ENCODE results near the gene ATP13A4.

ATP13A4 gene, protein sequence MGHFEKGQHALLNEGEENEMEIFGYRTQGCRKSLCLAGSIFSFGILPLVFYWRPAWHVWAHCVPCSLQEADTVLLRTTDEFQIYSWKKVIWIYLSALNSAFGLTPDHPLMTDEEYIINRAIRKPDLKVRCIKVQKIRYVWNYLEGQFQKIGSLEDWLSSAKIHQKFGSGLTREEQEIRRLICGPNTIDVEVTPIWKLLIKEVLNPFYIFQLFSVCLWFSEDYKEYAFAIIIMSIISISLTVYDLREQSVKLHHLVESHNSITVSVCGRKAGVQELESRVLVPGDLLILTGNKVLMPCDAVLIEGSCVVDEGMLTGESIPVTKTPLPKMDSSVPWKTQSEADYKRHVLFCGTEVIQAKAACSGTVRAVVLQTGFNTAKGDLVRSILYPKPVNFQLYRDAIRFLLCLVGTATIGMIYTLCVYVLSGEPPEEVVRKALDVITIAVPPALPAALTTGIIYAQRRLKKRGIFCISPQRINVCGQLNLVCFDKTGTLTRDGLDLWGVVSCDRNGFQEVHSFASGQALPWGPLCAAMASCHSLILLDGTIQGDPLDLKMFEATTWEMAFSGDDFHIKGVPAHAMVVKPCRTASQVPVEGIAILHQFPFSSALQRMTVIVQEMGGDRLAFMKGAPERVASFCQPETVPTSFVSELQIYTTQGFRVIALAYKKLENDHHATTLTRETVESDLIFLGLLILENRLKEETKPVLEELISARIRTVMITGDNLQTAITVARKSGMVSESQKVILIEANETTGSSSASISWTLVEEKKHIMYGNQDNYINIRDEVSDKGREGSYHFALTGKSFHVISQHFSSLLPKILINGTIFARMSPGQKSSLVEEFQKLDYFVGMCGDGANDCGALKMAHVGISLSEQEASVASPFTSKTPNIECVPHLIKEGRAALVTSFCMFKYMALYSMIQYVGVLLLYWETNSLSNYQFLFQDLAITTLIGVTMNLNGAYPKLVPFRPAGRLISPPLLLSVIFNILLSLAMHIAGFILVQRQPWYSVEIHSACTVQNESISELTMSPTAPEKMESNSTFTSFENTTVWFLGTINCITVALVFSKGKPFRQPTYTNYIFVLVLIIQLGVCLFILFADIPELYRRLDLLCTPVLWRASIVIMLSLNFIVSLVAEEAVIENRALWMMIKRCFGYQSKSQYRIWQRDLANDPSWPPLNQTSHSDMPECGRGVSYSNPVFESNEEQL

DNA sequence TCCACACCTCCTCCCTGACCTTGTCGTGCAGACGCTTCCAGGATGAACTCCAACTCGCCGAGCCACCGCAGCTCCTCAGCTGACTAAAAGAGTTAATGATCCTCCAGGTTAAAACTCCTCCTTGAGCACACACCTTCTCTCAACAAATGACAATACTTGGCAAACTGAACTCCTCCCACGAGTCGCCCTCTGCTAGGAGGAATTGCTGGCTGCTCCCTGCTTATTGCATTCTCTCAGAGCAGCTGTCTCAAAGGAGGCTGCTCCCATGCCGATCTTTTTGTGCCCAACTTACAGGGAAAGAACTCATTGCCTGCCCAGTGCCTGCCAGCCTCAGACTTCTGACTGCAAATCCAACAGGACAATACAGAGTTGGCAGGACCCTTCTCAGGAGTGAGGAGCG lies at the start of gene ATP13A4:
TSS of gene ATP13A4 (minus strand) at position 85 of the 400 bp plus-strand sequence. CDS start 96 bp downstream, outside the sequence.
- DNase-seq, result no peak

DNA sequence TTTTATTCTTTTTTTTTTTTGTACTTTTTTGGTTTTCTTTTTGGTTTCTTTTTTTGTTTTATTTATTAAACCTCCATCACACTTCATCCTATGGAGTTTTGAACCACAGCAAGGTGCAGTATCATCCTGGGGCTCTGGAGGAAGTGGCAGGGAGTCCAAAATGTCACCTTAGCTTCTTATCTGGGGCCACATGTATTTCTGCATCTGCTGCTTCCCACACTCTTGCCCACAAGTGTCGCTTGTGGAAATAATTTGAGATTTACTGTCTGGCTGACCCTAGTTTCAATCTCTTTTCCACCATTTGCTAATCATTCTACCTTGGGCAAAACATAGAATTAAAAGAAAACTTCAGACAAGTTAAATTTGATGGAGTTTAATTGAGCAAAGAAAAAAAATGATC lies 44.7 kb upstream of the ATP13A4 start:
- DNase-seq, result no peak

DNA sequence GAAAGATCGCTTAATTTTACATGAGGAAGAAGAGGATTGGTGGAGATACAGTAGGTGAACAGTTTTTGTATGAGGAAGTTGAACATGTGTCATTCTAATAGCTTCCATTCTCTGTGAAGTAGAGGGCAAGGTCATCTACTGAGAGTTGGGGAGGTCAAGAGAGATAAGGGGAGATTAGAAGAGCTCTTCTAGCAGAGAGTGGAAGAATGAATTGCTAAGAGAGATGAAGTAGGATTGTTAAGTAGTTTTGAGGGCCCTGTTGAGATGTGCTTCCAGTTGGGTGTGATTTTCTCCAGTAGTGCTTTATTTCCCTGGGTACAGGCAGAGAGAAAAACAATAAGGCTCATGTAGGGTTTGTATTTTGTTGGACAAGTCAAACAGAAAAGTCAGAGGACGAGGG lies 43.5 kb upstream of the ATP13A4 start:
- no peak for DNase-seq

DNA sequence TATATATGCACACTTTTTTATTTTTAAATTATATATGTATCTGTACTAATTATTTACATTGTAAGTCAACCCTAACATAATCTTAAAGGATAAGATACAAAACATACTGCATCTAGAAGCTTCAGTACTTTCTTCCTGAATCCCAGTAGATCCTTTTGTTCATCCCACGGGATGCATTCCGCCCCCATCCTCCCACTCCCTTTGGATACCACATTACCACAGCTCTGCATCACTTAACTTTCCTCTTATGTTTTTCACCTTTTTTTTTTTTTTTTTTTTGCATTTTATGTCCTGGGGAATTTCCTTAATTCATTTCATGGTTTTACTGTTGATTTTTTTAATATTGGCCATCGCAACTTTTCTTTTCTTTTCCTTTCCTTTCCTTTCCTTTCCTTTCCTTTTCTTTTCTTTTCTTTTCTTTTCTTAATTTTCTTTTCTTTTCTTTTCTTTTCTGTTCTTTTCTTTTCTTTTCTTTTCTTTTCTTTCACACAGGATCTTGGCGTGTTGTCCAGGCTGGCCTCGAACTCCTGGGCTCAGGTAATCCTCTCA lies 41.3 kb upstream of the ATP13A4 start:
- DNase-seq, result no peak

GRCh38 chr3:193594946-193595689 lies 40.4 kb upstream of the ATP13A4 start:
- DNase-seq, result no peak

DNA sequence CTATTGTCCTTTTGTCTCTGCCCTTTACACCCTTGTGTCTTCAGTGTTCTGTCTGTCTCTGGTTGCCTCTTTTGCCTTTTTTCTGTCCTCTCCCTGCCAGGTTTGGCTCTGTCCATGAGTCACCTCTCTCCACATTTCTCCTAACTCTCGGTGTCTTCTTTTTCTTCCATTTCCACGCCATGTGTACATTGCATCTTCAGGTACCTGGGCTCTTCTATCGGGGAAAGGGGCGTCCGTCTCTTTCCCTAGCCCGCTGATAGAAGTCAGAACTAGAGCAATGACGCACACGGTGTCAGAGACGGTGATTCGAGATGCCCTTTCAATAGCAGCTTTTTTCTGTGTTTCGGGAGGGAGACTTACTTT lies 39.0 kb upstream of the ATP13A4 start:
- peak; percentile 68 for DNase-seq

- DNase-seq, result peak; percentile 94
These were observed 38.4 kb upstream of the ATP13A4 start, which contains the start of gene OPA1 for GRCh38 chr3:193592841-193593667. Gene OPA1 (plus strand): TSS chr3:193593208. CDS start chr3:193593378, 170 bp downstream.

- no peak for DNase-seq
These were observed 35.6 kb upstream of the ATP13A4 start for GRCh38 chr3:193590088-193590856.

DNA sequence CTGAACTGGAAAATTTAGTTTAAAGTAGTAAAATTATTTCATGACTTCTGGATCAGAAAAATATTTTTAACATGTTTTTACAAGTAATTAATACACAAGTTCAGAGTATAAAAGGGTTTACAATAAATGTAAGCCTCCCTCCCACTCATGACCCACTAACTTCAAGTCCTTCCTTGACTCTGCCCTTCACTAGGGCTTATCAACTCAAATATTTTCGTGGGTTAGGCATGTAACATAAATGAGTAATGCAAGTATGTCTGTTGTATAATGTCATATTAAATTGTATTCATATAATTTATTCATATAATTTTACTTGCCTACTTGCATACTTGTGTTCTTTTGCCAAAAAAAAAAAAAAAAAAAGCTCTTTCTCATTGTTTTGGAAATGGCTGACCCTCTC lies 34.9 kb upstream of the ATP13A4 start:
- DNase-seq, result no peak

GRCh38 chr3:193589129-193589528 lies 34.4 kb upstream of the ATP13A4 start:
- DNase-seq, result no peak

- DNase-seq, result no peak
These were observed 31.8 kb upstream of the ATP13A4 start for GRCh38 chr3:193586526-193586925.

- DNase-seq, result no peak
These were observed 30.8 kb upstream of the ATP13A4 start for GRCh38 chr3:193585530-193585929.

DNA sequence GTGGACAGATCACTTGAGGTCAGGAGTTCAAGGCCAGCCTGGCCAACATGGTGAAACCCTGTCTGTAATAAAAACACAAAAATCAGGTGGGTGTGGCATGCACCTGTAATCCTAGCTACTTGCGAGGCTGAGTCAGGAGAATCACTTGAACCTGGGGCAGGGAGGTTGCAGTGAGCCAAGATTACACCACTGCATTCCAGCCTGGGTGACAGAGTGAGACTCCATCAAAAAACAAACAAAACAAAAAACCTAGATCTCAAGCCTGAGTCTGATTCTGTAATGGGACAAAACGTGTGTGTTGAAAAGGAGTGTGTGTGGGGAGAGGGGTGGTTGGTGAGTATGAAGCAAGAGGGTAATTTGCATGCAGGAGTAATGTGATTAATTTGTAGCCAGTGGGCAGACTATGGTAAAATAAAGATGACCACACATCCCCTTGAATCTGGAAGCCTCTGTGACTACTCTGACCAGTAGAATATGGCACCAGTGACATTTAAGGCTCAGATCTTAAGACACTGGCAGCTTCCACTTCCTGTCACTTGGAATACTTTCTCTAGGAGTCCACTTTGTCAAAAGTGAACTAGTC lies 19.9 kb upstream of the ATP13A4 start:
- DNase-seq, result no peak

GRCh38 chr3:193573403-193574191 lies 18.9 kb upstream of the ATP13A4 start:
- DNase-seq, result no peak

GRCh38 chr3:193572426-193572908 lies 17.8 kb upstream of the ATP13A4 start:
- DNase-seq, result peak; percentile 47

- DNase-seq, result no peak
These were observed 14.4 kb upstream of the ATP13A4 start for GRCh38 chr3:193569119-193569518.

DNA sequence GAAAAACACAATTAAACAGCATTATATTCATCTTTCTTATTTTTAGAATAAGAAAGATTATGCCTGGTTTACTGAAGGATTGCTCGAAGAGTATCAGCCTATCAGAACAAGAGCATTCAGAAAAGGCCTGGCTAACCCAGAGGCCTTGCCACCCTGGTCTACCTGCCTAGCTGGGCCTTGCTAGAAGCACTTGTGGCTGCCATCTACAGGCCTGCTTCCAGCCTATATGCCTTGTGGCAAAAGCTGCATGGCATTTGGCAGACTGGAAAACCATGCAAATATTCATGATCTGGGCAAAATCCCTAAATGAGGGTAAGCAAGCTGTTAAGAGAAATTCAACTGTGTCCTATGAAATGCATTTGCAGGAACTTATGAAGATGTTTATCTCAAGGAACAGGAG lies 9.3 kb upstream of the ATP13A4 start:
- no peak for DNase-seq

DNA sequence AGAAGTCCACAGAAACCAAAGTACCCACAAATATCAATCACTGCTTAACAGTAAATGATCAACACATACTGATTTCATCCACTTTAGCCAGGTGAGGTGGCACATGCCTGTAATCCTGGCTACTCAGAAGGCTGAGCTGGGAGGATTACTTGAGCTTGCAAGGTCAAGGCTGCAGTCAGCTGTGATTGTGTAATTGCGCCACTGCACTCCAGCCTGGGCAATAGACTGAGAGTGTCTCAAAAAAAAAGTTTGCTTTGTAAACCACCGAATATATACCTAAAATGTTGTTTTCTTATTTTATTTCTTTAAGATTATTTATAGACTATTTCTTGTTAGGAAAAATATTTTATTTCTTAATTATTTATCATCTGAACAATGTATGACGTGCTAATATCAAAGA lies 8.7 kb upstream of the ATP13A4 start:
- DNase-seq, result no peak

DNA sequence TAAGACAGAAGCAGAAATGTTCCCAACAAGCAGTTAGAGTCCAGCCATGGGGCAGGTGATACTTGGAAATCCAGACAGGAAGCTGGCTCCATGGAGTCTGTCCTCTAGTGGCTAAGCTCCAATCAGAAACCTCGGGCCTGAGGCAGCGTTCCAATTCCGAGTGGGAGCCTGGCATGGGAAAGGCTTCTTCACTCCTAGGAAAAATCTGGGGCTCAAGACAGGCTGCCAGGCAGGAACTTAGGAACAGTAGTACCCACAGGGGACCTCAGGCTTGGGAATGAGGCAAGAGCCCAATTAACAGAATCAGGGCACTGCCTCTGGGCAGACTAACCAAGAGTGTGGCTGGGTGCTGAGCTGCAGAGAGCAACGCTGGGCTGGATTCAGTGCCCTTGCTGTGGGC lies 6.2 kb upstream of the ATP13A4 start:
- no peak for DNase-seq

All from stimulated activated CD4-positive, alpha-beta T cell treated with anti-CD3 and anti-CD28 coated beads, Interleukin-1b, Interleukin-23, amount 100 ng/mL, for 48 hours (primary cell).